ENCODE measurements around the gene NKTR.
A peak's percentile ranks its signal among the peaks of the same experiment; 100 is the strongest.
"Not testable (repeated sequence)": the region's sequence is repeated elsewhere in the genome, so short reads cannot be mapped to it uniquely, and the experiment has no call there.

The NKTR gene

GRCh38 chr3:42600111-42600957 is at the start of gene NKTR:
Gene NKTR, plus strand, starts transcription at chr3:42600686. Its CDS starts 321 bp downstream, at chr3:42601007.
- DNase-seq (ENCODE audit: low read depth): peak; percentile 98

GRCh38 chr3:42552830-42553229 is 47.7 kb upstream of the NKTR start:
- no peak for DNase-seq (ENCODE audit: low read depth)

- DNase-seq (ENCODE audit: low read depth): peak; percentile 5
Observed at GRCh38 chr3:42556089-42556632, 44.3 kb upstream of the NKTR start.

GRCh38 chr3:42556817-42557216 is 43.7 kb upstream of the NKTR start:
- not testable (repeated sequence) for DNase-seq (ENCODE audit: low read depth)

GRCh38 chr3:42557854-42558253 is 42.6 kb upstream of the NKTR start:
- DNase-seq (ENCODE audit: low read depth): no peak

GRCh38 chr3:42562047-42562907 is 38.2 kb upstream of the NKTR start:
- peak; percentile 38 for DNase-seq (ENCODE audit: low read depth)

- no peak for DNase-seq (ENCODE audit: low read depth)
Observed at GRCh38 chr3:42569593-42570142, 30.8 kb upstream of the NKTR start.

GRCh38 chr3:42572278-42572677 is 28.2 kb upstream of the NKTR start:
- DNase-seq (ENCODE audit: low read depth): peak; percentile 54

- DNase-seq (ENCODE audit: low read depth): no peak
Observed at GRCh38 chr3:42575137-42575741, 25.2 kb upstream of the NKTR start.

GRCh38 chr3:42578054-42578453 is 22.4 kb upstream of the NKTR start:
- no peak for DNase-seq (ENCODE audit: low read depth)

- not testable (repeated sequence) for DNase-seq (ENCODE audit: low read depth)
Observed at GRCh38 chr3:42579346-42579745, 21.1 kb upstream of the NKTR start.

- no peak for DNase-seq (ENCODE audit: low read depth)
Observed at GRCh38 chr3:42581400-42581708, 19.1 kb upstream of the NKTR start.

GRCh38 chr3:42581709-42582473 is 18.6 kb upstream of the NKTR start, which contains the start of gene SEC22C:
Gene SEC22C, minus strand, starts transcription at chr3:42581967. Its CDS starts 12,921 bp downstream, at chr3:42569046.
- peak; percentile 84 for DNase-seq (ENCODE audit: low read depth)

- DNase-seq (ENCODE audit: low read depth): no peak
Observed at GRCh38 chr3:42582474-42583070, 17.9 kb upstream of the NKTR start.

- DNase-seq (ENCODE audit: low read depth): no peak
Observed at GRCh38 chr3:42588625-42589024, 11.9 kb upstream of the NKTR start.

GRCh38 chr3:42589382-42590109 is 10.9 kb upstream of the NKTR start:
- no peak for DNase-seq (ENCODE audit: low read depth)

GRCh38 chr3:42590989-42591756 is 9.3 kb upstream of the NKTR start:
- DNase-seq (ENCODE audit: low read depth): no peak

GRCh38 chr3:42591811-42592210 is 8.7 kb upstream of the NKTR start:
- DNase-seq (ENCODE audit: low read depth): no peak

- DNase-seq (ENCODE audit: low read depth): no peak
Observed at GRCh38 chr3:42593635-42594034, 6.9 kb upstream of the NKTR start.
